NT2/D1 (cell line): Measurements from ENCODE around the gene CCDC86.

Source experiments
- SUZ12 ChIP-seq: IDR thresholded peaks from 2 replicates; pipeline ENCODE4 v1.6.1; 2011; ENCODE audit not compliant: insufficient read length, insufficient read depth; ENCODE audit errors: extremely low read depth
- ZNF274 ChIP-seq: IDR thresholded peaks from 2 replicates; pipeline ENCODE4 v1.6.1; 2011; ENCODE audit warnings: mild to moderate bottlenecking, low read depth, low read length

GRCh38 chr11:60814112-60814511 is 27.8 kb upstream of the CCDC86 start:
- TF ChIP-seq ZNF274 (no peak), SUZ12 (no peak)
